Measurements from ENCODE around the gene ARHGAP15.

Gene ARHGAP15

DNA sequence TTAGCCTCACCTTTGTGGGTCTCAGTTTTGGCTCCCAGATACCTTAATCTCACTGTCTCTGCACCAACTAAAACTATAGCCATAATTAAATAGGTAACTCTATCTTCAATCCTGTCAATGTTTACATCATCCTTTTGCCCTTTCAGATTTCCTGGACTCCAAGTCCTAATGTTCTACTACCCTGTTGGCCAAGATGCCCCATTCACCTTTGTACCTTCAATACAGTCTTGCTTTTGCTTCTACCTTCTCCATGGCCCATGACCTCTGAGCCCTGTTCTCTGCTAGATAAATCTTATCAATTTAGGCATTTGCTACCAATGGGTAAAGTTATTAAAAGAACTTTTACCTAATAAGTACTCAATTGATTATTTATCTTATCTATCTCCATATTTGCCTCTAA is 635.5 kb downstream of the ARHGAP15 start:
- H3K27ac ChIP-seq = no peak overlapping the region
- TF ChIP-seq, protein P1, sequence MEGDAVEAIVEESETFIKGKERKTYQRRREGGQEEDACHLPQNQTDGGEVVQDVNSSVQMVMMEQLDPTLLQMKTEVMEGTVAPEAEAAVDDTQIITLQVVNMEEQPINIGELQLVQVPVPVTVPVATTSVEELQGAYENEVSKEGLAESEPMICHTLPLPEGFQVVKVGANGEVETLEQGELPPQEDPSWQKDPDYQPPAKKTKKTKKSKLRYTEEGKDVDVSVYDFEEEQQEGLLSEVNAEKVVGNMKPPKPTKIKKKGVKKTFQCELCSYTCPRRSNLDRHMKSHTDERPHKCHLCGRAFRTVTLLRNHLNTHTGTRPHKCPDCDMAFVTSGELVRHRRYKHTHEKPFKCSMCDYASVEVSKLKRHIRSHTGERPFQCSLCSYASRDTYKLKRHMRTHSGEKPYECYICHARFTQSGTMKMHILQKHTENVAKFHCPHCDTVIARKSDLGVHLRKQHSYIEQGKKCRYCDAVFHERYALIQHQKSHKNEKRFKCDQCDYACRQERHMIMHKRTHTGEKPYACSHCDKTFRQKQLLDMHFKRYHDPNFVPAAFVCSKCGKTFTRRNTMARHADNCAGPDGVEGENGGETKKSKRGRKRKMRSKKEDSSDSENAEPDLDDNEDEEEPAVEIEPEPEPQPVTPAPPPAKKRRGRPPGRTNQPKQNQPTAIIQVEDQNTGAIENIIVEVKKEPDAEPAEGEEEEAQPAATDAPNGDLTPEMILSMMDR (conservative IDR thresholded peaks at IDR 0.05) = no peak

DNA sequence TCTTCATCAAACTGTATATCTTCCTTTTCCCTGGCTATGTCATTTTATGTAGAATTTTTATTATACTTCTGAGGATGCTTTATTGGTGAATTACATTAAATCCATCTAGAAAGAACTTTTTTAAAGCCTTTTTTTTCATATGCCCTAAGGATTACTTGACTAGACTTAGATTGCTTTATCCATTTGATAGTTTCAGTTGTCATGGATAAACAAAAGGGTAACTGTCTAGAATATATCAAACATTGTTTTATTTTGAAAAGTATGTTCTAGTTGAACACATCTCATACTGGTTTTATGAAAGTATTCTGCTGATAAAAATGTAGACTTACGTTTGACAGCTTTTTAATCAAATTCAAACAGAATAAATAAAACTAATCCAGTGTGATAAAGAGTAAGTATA is 639.8 kb downstream of the ARHGAP15 start:
- H3K27ac ChIP-seq = no peak overlapping the region
- TF ChIP-seq, protein P1 (conservative IDR thresholded peaks at IDR 0.05) = no peak

DNA sequence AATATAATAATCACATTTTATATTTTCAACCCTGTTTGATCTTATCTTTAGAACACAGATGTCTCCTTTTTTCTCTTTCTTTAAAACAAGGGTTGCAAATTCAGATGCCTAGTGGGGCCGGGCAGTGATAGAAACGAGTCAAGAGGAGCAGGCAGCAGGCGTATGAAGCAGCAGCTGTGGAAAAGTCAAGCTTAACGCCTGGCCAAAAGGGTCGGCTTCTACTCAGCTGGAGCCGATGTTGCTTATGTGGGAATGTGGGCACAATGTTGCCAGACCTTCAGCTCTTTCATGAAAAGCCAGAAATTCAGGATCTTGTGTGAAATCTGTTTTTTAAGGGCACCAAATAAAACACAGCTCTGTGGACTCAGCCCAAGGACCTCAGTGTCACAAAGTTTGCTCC is 642.7 kb downstream of the ARHGAP15 start:
- no peak overlapping the region for H3K27ac ChIP-seq
- TF ChIP-seq, protein P1 (conservative IDR thresholded peaks at IDR 0.05) = no peak

DNA sequence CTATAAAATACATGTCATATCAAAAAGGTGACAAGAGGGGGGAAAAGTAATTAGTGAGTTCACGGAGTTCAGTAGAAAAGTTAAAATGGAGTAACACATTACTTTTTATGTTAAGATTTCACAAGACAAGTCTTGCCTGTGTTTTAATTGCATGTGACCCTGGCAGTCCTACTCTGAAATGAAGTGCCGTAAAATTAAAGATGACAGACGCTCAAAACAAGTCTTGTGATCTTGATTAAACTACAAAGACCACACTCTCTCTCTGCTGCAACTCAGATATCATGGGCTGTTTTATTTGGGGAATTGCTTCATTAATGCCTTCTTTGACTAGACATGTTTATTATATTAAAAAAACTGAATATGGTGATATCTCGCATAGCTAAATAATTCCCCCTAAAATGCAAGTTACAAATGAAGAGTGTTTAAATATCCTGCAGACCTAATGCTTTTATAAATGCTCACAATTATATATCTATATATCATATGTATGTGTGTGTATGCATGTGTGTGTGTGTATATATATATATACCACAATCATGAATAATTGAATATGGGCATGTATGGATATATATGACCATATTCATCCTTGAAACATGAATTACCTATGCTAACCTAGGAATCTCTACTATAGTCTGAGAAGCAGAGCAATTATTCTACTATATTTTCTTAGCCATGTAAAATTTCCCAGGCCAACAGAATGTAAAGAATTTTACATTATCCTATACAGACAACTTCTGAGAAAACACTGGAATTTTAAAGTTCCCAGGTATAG is 647.5 kb downstream of the ARHGAP15 start:
- H3K27ac ChIP-seq = no peak overlapping the region
- TF ChIP-seq, protein P1 (conservative IDR thresholded peaks at IDR 0.05) = no peak

DNA sequence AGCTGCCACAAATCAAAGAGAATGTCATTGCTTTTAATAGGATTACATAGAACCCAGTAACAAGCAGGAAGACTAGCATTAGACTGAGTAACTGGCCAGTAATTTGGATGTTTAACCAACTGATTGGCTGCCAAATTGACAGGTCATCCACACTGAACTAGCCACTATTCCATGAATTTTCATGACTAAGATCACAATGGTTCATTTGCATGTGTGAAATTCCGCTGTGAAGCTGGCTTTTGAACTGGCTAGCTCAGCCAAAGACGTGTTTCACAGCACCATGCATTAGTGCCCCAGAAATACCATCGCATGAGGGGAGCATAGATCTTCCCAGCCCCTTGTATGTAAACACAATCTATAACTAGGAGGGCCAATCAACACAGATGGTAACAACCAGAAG is 649.8 kb downstream of the ARHGAP15 start:
- no peak overlapping the region for H3K27ac ChIP-seq
- TF ChIP-seq, protein P1 (conservative IDR thresholded peaks at IDR 0.05) = no peak

DNA sequence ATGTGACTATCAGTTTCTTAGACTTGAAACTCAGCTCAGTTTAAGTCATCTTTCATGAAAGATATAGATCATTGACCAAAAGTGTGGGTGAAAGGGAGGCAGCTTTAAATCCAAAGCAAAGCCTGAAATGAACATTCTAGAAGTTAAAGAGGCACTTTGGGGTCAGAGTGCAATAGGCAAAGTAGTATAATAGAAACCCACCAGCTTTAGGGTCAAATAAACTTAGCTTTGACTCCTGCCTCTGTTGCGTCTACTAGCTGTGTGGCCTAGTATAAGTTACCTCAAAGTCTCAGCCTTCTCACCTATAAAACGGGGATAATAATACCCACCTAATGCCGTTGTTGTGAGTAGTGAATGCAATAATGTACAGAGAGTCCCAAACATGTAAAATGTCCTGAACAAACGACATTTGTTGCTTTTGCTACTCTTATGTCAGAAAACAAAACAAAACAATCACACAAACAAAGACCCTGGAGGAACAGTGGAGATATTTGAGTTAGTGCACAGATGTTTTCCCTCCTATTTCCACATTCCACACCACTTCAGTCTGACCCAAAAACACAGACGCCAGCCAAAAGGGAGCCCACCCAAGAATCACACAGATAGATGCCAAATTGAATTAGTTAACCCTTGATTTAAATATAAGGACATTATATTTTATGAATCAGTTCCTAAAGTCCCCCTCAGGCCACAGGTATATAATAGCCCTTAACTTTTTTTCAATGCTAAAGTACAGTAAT is 657.0 kb downstream of the ARHGAP15 start:
- TF ChIP-seq, protein P1 (conservative IDR thresholded peaks at IDR 0.05) = no peak
- H3K27ac ChIP-seq = no peak overlapping the region

DNA sequence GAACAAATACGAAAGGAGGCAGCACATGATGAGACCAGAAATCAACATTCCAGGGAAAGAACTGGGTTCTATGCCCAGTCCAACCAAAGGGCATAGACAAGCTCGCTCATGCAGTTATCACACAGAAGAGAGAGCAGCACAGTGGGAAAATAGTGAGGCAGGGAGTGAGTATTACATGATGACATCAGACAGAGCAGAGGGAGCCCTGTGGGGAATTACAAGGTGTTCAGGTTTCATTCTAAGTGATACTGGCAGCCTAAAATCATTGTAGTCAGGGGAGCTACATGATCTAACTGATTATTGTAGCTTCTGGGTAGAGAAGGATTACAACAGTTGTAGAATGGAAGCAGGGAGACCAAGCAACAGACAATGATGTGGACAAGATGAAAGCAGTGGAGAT is 658.5 kb downstream of the ARHGAP15 start:
- no peak overlapping the region for H3K27ac ChIP-seq
- TF ChIP-seq, protein P1 (conservative IDR thresholded peaks at IDR 0.05) = no peak
